Transverse colon (tissue), 4 donors: ENCODE results near the gene SPSB3. TPM values are rescaled to one million over a fixed set of nuclear protein-coding genes. Genes with fewer than 3 reads are reported as not detected.
A peak's percentile ranks its signal among the peaks of the same experiment; 100 is the strongest.

Source experiments
- DNase-seq: peaks from one replicate; pipeline ENCODE4 v3.0.0-alpha.2; 2019
- H3K27ac ChIP-seq, 4 donors: fragments of 200-600 bp; sonication (generic); 2 replicates each; pipeline ENCODE4 v1.5.1; 2016 to 2018; ENCODE audit warnings: inconsistent platforms in 4 of 4
- H3K27me3 ChIP-seq: fragments of 200-600 bp; sonication (generic); 2 replicates; pipeline ENCODE4 v1.5.1; 2017; ENCODE audit warnings: inconsistent platforms
- H3K36me3 ChIP-seq, 4 donors: fragments of 200-600 bp; sonication (generic); 2 replicates each; pipeline ENCODE4 v1.5.1; 2017 to 2019; ENCODE audit warnings: inconsistent platforms in 4 of 4
- H3K4me1 ChIP-seq, 4 donors: fragments of 200-600 bp; sonication (generic); 2 replicates each; pipeline ENCODE4 v1.5.1; 2017 to 2020; ENCODE audit warnings: inconsistent platforms in 4 of 4
- H3K4me3 ChIP-seq, 4 donors: fragments of 200-600 bp; sonication (generic); 1 replicate in 1 of 4; 2 replicates in 3 of 4; pipeline versions ENCODE4 v1.5.1 to v1.6.1; 2017 to 2019; ENCODE audit warnings: inconsistent platforms in 4 of 4
- H3K9me3 ChIP-seq, 2 donors: fragments of 200-600 bp; sonication (generic); 2 replicates each; pipeline ENCODE4 v1.5.1; 2017 to 2019; ENCODE audit warnings: inconsistent platforms in 2 of 2
- EP300 ChIP-seq: sonication (generic); formaldehyde crosslinking; IDR thresholded peaks from one replicate; pipeline ENCODE4 v1.6.1; 2017; ENCODE audit warnings: antibody characterized with exemption, low read depth
- POLR2A ChIP-seq: fragments of 450-650 bp; IDR thresholded peaks from one replicate; pipeline ENCODE4 v1.6.1; 2016; ENCODE audit warnings: antibody characterized with exemption, mild to moderate bottlenecking, moderate library complexity
- POLR2AphosphoS5 ChIP-seq, 3 donors: sonication (generic); formaldehyde crosslinking; IDR thresholded peaks; one replicate each; pipeline ENCODE4 v1.6.1; 2016; ENCODE audit warnings: antibody characterized with exemption in 3 of 3
- WGBS, 2 donors: methylation state at CpG; one replicate each; pipeline ENCODE4 v1.1.5; 2018; ENCODE audit warnings: low coverage in 1 of 2; 5-methylcytosine and 5-hydroxymethylcytosine counted together
- in situ Hi-C, 4 donors: fragments of 200-750 bp; cut with MboI; loops; one replicate each; pipeline versions ENCODE4 v1.15.0 to v1.15.1; 2017; ENCODE audit warnings: low sequenced_read_pairs in 3 of 4, low pct_ligation_motif_present in 1 of 4, low pct_unique_long_range_greater_than_20kb in 1 of 4
- intact Hi-C: fragments of 100-400 bp; cut with DNase I; formaldehyde crosslinking; loops from one replicate; pipeline ENCODE4 v1.15.1; 2023; ENCODE audit warnings: low total_unique reads
- total RNA-seq, 4 donors: library from RNA; depleted of rRNA; stranded (reverse); fragments of >200 nt; gene quantifications; one replicate each; pipeline ENCODE4 v1.1.0, GENCODE V29; 2016
- TF ChIP-seq, protein P1 (sequence below), 5 experiments: fragments of 200-600 bp in 3 of 5; fragments of 450-650 bp in 2 of 5; sonication (generic) in 3 of 5; IDR thresholded peaks; 1 replicate in 2 of 5; 2 replicates in 3 of 5; pipeline ENCODE4 v1.5.1; 2016 to 2017; ENCODE audit warnings: antibody characterized with exemption in 5 of 5, inconsistent platforms in 3 of 5, mild to moderate bottlenecking in 2 of 5, moderate library complexity in 1 of 5

The SPSB3 gene
- total RNA-seq: 100 to 1,000 TPM; 101 to 289 (median 125) TPM

DNA sequence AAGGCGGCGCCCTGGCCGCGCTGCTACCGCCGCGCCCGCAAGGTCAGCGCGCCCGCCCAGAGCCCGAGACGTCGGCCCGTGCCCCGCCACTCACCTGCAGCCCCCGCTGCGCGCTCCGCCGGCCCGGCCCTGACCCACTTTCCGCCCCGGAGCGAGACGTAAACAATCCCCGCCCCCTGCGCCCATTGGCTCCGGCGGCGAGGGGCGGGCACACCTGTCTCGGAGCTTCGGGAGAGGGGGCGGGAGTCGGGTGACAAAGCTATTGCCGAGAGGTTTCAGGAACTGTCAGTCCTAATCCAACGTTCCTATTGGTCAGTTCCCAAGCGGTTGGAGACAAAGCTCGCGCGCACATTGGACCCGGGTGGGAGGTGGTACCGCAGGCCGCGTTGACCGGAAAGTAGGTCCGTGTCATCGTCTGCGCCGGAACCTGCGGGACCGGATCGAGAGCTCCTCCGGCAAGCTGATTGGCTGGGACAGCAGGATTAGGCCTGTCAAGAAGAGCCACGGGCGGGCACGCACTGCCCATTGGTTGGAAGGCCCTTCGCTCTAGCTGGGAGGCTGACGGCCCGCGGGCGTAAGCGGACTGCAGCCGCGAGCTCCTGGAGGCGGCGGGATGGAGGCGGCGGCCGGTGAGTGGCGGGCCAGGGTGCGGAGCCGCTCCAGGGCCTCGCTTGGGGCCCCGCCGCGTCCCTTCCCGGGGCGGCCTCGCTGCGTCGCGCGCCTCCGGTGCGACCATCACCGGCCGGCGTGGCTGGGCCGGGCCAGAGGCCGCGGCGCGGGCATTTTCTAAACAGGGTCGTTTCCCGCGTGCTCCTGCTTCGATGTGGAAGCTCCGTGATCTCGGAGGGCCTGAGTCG, at the start of gene SPSB3, which contains the start of gene NUBP2:
Gene SPSB3, minus strand, starts transcription at position 164 of the 857 bp plus-strand sequence. CDS start 1,088 bp downstream, outside the sequence.
Gene NUBP2, plus strand, starts transcription at position 553 of the 857 bp plus-strand sequence. Its CDS starts 61 bp downstream, at position 614.
- in situ Hi-C loops: no loop called here
- H3K4me1 ChIP-seq: peaks cover 7 to 27% (median 21%) of the 10 kb centered on the region in 4 donors
- H3K4me3 ChIP-seq: peak within 1 kb of the TSS; percentile 84 to 97 (median 94)
- DNase-seq: peak; percentile 100
- no peaks in the 10 kb centered on the region for H3K27me3 ChIP-seq
- H3K9me3 ChIP-seq: no peaks in the 10 kb centered on the region
- TF ChIP-seq, protein P1, sequence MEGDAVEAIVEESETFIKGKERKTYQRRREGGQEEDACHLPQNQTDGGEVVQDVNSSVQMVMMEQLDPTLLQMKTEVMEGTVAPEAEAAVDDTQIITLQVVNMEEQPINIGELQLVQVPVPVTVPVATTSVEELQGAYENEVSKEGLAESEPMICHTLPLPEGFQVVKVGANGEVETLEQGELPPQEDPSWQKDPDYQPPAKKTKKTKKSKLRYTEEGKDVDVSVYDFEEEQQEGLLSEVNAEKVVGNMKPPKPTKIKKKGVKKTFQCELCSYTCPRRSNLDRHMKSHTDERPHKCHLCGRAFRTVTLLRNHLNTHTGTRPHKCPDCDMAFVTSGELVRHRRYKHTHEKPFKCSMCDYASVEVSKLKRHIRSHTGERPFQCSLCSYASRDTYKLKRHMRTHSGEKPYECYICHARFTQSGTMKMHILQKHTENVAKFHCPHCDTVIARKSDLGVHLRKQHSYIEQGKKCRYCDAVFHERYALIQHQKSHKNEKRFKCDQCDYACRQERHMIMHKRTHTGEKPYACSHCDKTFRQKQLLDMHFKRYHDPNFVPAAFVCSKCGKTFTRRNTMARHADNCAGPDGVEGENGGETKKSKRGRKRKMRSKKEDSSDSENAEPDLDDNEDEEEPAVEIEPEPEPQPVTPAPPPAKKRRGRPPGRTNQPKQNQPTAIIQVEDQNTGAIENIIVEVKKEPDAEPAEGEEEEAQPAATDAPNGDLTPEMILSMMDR (IDR thresholded peaks at IDR 0.05): no peak
- TF ChIP-seq EP300: no peak
- peak; percentile 40 for TF ChIP-seq POLR2A
- TF ChIP-seq POLR2AphosphoS5 (IDR thresholded peaks at IDR 0.05): peak; percentile 69 to 85 (median 79)
- H3K36me3 ChIP-seq: peaks cover 0 to 5% (median under 1%) of the 10 kb centered on the region in 4 donors
- H3K27ac ChIP-seq: peak within 1 kb of the TSS; percentile 89 to 95 (median 94)
- WGBS, 2 donors: 1% methylated on average over 70 of the region's 102 CpGs; no CpG with 5 or more reads in 1 of the 2 donors
- intact Hi-C loops: no loop called here

DNA sequence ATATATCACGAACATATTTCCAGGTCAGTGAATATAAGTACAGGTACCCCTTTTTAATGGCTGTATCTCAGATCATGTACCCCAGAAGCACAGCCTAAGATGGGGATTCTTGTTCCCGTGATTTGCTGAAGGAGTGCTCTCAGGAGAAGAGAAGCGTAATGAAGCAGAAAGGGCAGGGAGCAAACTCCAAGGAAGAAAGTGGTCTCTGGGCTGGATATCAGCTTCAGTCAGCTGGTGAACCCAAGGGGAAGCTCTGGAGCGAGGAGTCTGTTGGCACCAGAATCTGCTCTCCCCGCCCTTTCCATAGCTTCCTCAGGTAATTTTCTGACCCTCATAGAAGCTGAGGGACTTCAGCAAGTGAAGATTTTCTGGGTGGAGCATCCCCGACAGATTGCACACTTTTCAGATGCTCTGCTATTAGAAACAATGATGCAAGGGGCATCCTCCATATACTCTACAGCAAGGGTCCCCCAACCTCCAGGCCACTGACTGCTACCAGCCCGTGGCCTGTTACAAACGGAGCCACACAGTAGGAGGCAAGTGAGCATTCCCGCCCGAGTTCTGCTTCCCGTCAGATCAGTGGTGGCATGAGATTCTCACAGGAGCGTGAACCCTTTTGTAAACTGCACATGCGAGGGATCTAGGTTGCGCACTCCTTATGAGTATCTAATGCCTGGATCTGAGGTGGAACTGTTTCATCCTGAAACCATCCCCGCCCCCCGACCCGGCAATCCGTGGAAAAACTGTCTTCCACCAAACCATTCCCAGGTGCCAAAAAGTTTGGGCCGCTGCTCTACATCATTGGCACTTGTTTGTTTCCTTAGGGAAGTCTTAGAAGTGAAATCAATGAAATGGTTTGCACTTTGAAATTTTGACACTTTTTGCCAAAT, 49.1 kb upstream of the SPSB3 start:
- no peak for TF ChIP-seq POLR2AphosphoS5 (IDR thresholded peaks at IDR 0.05)
- TF ChIP-seq EP300: no peak
- TF ChIP-seq, protein P1 (IDR thresholded peaks at IDR 0.05): no peak
- no peak for TF ChIP-seq POLR2A
- in situ Hi-C loops (no loop called here), intact Hi-C loops (no loop called here)
- WGBS, 2 donors: 84 to 100% methylated on average over 3 to 19 of the region's 19 CpGs
- Histone ChIP-seq H3K36me3 (peaks cover 0 to 5% (median 0%) of the 10 kb centered on the region in 4 donors), H3K4me1 (peaks cover 9 to 32% (median 24%) of the 10 kb centered on the region in 4 donors), H3K27ac (no peak overlapping the region), H3K27me3 (no peaks in the 10 kb centered on the region), H3K4me3 (no peak overlapping the region), H3K9me3 (no peaks in the 10 kb centered on the region)
- no peak for DNase-seq

DNA sequence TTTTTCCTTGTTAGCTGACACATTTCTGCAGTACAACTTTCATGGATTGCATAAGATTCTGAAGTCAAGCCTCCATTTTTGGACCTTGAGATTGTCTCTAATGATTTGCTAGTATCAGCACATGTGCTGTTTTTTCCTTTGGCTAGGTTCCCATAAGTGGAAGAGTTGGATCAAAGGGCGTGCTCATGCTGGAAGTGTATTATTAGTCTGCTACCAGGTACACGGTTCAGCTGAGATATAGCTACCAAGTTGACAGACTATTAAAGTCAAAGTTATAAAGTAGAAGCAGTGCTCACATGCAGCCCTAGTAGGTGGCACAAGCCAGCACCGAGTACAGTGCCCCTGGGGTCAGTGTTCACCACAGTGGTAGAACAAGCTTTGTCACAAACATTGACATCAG, 47.8 kb upstream of the SPSB3 start:
- H3K27ac ChIP-seq: peak overlapping the region; percentile 80 to 97 (median 94)
- no peaks in the 10 kb centered on the region for H3K9me3 ChIP-seq
- peak; percentile 49 for DNase-seq
- in situ Hi-C loops (no loop called here), intact Hi-C loops (no loop called here)
- H3K36me3 ChIP-seq: peaks cover 0 to 5% (median 0%) of the 10 kb centered on the region in 4 donors
- TF ChIP-seq, protein P1 (IDR thresholded peaks at IDR 0.05): no peak
- TF ChIP-seq POLR2A (peak; percentile 30), POLR2AphosphoS5 (IDR thresholded peaks at IDR 0.05) (peak in 2 of 3 donors; percentile 36 to 45), EP300 (no peak)
- WGBS, 2 donors: 33% methylated on average over 3 of the region's 3 CpGs; no CpG with 5 or more reads in 1 of the 2 donors
- H3K4me1 ChIP-seq: peaks cover 15 to 39% (median 31%) of the 10 kb centered on the region in 4 donors
- no peak overlapping the region for H3K4me3 ChIP-seq
- H3K27me3 ChIP-seq: no peaks in the 10 kb centered on the region
